WERI-Rb-1 (cell line): ENCODE data around the gene BCAR3.

ENCODE experiments used
- DNase-seq: peaks from one replicate; pipeline ENCODE4 v3.0.0-alpha.2; 2020
- H3K27ac ChIP-seq: fragments of 250-450 bp; sonication (Bioruptor Pico); 2 replicates; pipeline ENCODE4 v1.5.1; 2020; ENCODE audit warnings: mild to moderate bottlenecking, moderate library complexity
- H3K27me3 ChIP-seq: fragments of 250-450 bp; sonication (Bioruptor Pico); 2 replicates; pipeline ENCODE4 v1.5.1; 2021; ENCODE audit warnings: mild to moderate bottlenecking, low read depth, moderate library complexity; ENCODE audit not compliant: insufficient read depth, severe bottlenecking
- H3K36me3 ChIP-seq: fragments of 250-450 bp; sonication (Bioruptor Pico); 2 replicates; pipeline ENCODE4 v1.5.1; 2020; ENCODE audit warnings: mild to moderate bottlenecking, moderate library complexity
- H3K4me3 ChIP-seq: 2 replicates; pipeline ENCODE4 v1.5.1; 2011; ENCODE audit warnings: low read depth, mild to moderate bottlenecking, control low read depth, low read length
- H3K9me3 ChIP-seq: fragments of 250-450 bp; sonication (Bioruptor Pico); 2 replicates; pipeline ENCODE4 v1.5.1; 2021; ENCODE audit warnings: mild to moderate bottlenecking, moderate library complexity; ENCODE audit not compliant: severe bottlenecking
- CTCF ChIP-seq: IDR thresholded peaks from 2 replicates; pipeline ENCODE4 v1.5.1; 2011; ENCODE audit warnings: low read depth, mild to moderate bottlenecking, control low read depth, inconsistent platforms, low read length

Gene BCAR3

DNA sequence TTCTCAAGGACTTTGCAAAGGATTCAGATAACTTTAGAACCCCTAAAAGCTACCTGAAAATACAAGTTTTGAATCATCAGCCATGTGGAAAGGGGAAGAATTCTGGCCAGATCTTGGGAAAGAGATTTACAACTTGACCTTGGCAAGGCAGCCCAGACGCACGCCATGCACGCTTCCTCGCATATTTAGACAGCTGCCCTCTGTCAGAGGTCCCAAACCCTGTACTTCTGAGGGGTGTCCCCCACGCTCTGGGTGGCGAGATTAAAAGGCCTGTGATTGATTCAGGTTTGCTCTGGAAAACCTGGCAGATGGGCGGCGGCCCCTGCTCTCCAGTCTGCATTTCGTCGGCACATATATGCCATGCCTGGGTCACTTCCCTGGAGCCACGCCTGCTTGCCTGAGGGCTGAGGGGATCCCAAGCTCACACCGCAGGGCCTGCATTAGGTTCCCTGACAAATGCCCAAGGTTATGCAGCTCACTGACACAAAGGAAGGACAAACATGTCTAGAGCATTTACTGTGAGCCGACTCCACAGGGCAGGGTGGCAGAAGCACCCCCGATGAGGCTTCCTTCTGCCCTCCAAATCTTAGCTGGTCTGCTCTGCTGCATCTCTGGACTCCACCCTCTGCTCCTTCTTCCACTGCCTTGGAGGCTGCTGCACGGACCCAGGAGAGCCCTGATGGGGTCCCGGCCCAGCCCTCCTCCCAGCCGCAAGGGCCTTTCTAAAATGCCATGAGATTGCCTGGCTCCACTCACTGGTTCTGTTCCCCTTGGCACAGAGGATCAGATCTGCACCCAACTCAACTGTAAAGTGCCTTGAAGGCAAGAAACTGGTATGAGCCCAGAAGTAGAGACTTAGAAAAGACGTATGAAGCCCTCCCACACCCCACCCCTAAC is 103.9 kb downstream of the BCAR3 start:
- DNase-seq, result no peak
- Histone ChIP-seq H3K4me3 (no peak overlapping the region), H3K9me3 (no peaks in the 10 kb centered on the region), H3K27ac (no peak overlapping the region), H3K36me3 (no peaks in the 10 kb centered on the region; the same call in 1 of the 2 replicates), H3K27me3 (no peaks in the 10 kb centered on the region)
- no peak for TF ChIP-seq CTCF

- H3K27me3 ChIP-seq, result no peaks in the 10 kb centered on the region
- H3K27ac ChIP-seq, result no peak overlapping the region
- H3K9me3 ChIP-seq, result no peaks in the 10 kb centered on the region
- no peak for TF ChIP-seq CTCF
- no peak for DNase-seq
- H3K36me3 ChIP-seq, result no peaks in the 10 kb centered on the region; the same call in 1 of the 2 replicates
- no peak overlapping the region for H3K4me3 ChIP-seq
Measured at GRCh38 chr1:93576746-93577145, 104.9 kb downstream of the BCAR3 start.

GRCh38 chr1:93576346-93576745 is 105.3 kb downstream of the BCAR3 start:
- Histone ChIP-seq H3K9me3 (no peaks in the 10 kb centered on the region), H3K36me3 (no peaks in the 10 kb centered on the region), H3K27me3 (no peaks in the 10 kb centered on the region), H3K27ac (no peak overlapping the region), H3K4me3 (no peak overlapping the region)
- DNase-seq, result no peak
- TF ChIP-seq CTCF, result no peak

GRCh38 chr1:93575621-93576284 is 105.9 kb downstream of the BCAR3 start:
- Histone ChIP-seq H3K9me3 (no peaks in the 10 kb centered on the region), H3K4me3 (no peak overlapping the region), H3K36me3 (no peaks in the 10 kb centered on the region), H3K27me3 (no peaks in the 10 kb centered on the region), H3K27ac (no peak overlapping the region)
- no peak for DNase-seq
- no peak for TF ChIP-seq CTCF

DNA sequence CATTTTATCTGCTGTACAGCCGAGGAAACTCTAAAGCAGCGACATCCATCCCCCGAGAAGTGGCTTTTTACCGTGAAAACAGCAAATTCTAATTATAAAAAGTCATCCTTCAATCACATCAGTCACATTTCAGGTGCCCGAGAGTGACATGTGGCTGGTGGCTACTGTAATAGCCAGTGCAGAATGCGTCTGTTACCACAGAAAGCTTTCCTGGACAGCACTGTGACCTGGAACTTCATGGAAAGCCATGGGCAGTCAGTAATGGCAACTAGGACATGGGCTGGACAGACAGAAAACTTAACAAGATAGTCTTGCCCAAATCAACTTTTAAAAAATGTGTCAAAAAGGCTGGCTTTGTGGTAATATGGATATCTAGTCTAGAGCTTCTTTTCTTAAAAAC is 106.6 kb downstream of the BCAR3 start:
- H3K9me3 ChIP-seq, result no peaks in the 10 kb centered on the region
- H3K27me3 ChIP-seq, result no peaks in the 10 kb centered on the region
- no peak overlapping the region for H3K4me3 ChIP-seq
- H3K27ac ChIP-seq, result no peak overlapping the region
- TF ChIP-seq CTCF, result no peak
- H3K36me3 ChIP-seq, result no peaks in the 10 kb centered on the region; the same call in 1 of the 2 replicates
- DNase-seq, result no peak
